Cardiac muscle cell (in vitro differentiated cells and primary cell): ENCODE data around the gene RAP1A. TPM values are rescaled to one million over a fixed set of nuclear protein-coding genes. Genes with fewer than 3 reads are reported as not detected.

ENCODE experiments used
- DNase-seq, 2 donors: peaks; one replicate each; pipeline versions ENCODE4 v3.0.0 to v3.0.0-alpha.2; 2010 to 2017; ENCODE audit warnings: low read depth in 1 of 2, low spot score in 1 of 2
- H3K27ac ChIP-seq: fragments of 200-600 bp; sonication (generic); 2 replicates; pipeline ENCODE4 v1.5.1; 2016
- H3K27me3 ChIP-seq: fragments of 200-600 bp; sonication (generic); 2 replicates; pipeline ENCODE4 v1.6.0; 2016; ENCODE audit warnings: control low read depth
- H3K36me3 ChIP-seq: fragments of 200-600 bp; sonication (generic); 2 replicates; pipeline ENCODE4 v1.5.1; 2016; ENCODE audit warnings: control low read depth
- H3K4me1 ChIP-seq: fragments of 200-600 bp; sonication (generic); 2 replicates; pipeline ENCODE4 v1.8.1; 2017; ENCODE audit warnings: low read depth, mild to moderate bottlenecking, mixed run types
- H3K4me3 ChIP-seq: fragments of 200-600 bp; sonication (generic); 2 replicates; pipeline ENCODE4 v1.5.1; 2016; ENCODE audit warnings: mild to moderate bottlenecking
- H3K9me3 ChIP-seq: fragments of 200-600 bp; sonication (generic); 2 replicates; pipeline ENCODE4 v1.5.1; 2017; ENCODE audit warnings: low read depth, mild to moderate bottlenecking, control low read depth
- polyA plus RNA-seq: library from polyadenylated mRNA; unstranded; fragments of >200 nt; fragmentation: Nextera tagmentation; extraction: Ambion mirVana; gene quantifications from 2 replicates; pipeline ENCODE4 v1.2.1, GENCODE V29; 2016
- total RNA-seq: library from RNA; depleted of rRNA; stranded (reverse); fragments of >200 nt; gene quantifications from 2 replicates; pipeline ENCODE4 v1.2.3, GENCODE V29; 2016
- TF ChIP-seq, protein P1 (sequence below): IDR thresholded peaks from 2 replicates; pipeline ENCODE4 v1.5.1; 2012; ENCODE audit warnings: low read depth, mild to moderate bottlenecking, low read length

RAP1A gene
- total and polyA plus RNA-seq, 2 experiments from 2014 or later = 13.5 to 18.3 TPM

DNA sequence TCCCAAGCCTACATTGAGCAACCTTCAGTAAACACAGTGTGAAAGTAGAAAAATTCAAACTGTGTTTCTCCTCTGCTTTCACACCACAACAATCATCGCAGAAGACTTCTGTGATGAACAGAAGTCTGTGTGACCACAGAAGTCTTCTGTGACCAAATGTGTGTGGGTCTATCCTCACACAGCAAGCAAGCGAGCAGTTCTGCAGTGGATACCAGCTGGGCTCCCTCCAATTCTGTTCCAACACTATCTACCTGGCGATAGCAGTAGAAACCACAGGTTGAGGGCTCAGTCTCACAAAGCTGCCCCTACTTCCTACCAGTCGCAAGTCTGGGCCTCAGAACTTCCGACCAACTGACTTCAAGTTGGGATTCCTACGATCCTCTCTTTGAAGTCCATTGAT, 21.0 kb upstream of the RAP1A start:
- H3K4me1 ChIP-seq = peaks cover 15% of the 10 kb centered on the region
- no peaks in the 10 kb centered on the region for H3K9me3 ChIP-seq
- no peaks in the 10 kb centered on the region for H3K36me3 ChIP-seq
- no peak overlapping the region for H3K4me3 ChIP-seq
- H3K27me3 ChIP-seq = no peaks in the 10 kb centered on the region
- DNase-seq = no peak
- TF ChIP-seq, protein P1, sequence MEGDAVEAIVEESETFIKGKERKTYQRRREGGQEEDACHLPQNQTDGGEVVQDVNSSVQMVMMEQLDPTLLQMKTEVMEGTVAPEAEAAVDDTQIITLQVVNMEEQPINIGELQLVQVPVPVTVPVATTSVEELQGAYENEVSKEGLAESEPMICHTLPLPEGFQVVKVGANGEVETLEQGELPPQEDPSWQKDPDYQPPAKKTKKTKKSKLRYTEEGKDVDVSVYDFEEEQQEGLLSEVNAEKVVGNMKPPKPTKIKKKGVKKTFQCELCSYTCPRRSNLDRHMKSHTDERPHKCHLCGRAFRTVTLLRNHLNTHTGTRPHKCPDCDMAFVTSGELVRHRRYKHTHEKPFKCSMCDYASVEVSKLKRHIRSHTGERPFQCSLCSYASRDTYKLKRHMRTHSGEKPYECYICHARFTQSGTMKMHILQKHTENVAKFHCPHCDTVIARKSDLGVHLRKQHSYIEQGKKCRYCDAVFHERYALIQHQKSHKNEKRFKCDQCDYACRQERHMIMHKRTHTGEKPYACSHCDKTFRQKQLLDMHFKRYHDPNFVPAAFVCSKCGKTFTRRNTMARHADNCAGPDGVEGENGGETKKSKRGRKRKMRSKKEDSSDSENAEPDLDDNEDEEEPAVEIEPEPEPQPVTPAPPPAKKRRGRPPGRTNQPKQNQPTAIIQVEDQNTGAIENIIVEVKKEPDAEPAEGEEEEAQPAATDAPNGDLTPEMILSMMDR = no peak
- no peak overlapping the region for H3K27ac ChIP-seq

DNA sequence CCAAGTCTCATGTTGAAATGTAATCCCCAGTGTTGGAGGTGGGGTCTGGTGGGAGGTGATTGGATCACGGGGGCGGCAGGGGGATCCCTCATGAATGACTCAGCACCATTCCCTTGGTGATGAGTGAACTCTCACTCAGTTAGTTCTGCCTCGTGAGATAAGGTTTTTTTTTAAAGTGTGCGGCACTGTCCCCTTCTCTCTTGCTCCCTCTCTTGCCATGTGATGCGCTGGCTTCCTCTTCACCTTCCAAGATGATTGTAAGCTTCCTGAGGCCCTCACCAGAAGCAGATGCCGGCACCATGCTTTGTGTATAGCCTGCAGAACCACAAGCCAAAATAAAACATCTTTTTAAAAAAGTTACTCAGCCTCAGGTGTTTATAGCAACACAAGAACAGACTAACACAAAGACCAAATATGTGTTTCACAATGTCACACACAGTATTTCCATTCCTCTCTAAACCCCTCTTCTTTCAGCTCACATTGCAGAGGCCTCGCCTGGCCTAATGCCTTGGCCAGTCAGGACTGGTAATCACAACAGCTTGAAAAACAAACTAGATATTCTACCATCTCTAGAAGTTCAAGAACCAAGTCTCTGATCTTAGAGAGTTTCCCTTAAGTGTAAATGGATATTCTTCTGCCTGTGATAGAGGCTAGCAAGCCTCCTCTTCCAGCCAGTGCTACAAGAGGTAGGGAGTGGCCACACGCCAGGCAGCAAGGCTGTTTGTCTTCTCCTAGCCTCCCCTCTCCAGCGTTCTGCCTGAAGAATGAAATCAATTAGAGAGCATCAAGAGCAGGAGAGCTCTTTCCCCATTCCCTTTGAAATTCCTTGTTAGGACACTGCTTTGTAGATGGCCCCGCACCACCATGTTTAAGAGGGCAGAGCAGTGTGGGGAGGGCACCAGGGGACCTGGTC, 19.6 kb upstream of the RAP1A start:
- no peaks in the 10 kb centered on the region for H3K27me3 ChIP-seq

DNA sequence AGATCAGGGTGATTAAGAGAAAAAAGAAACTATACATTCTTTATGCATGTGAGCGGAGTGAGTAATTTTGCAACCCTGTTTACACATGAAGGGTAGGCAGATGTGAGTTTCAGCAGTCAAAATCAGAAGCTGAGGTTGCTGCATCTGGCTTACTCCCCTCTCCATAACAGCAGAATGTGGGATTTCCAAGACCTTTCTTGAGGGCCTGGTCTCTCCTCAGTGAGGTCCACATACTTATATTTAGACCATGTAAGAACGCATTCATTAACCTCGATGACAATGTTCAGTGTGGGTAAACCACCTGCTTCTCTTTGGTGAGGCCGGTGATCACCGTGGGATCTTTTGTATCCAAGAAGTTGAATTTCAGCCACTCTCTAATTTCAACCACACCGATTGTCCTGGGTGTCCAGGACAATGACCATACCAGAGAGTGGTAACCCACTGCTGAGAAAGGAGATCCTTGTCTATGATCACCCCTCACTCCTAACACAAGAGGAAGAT, 18.7 kb upstream of the RAP1A start:
- TF ChIP-seq, protein P1 = no peak
- H3K27ac ChIP-seq = no peak overlapping the region
- no peaks in the 10 kb centered on the region for H3K27me3 ChIP-seq
- H3K4me3 ChIP-seq = no peak overlapping the region
- no peaks in the 10 kb centered on the region for H3K36me3 ChIP-seq
- no peaks in the 10 kb centered on the region for H3K9me3 ChIP-seq
- peaks cover 27% of the 10 kb centered on the region for H3K4me1 ChIP-seq
- DNase-seq = no peak

More for the DNA sequence above, 19.6 kb upstream of the RAP1A start:
- TF ChIP-seq, protein P1 = no peak
- no peak overlapping the region for H3K27ac ChIP-seq
- no peaks in the 10 kb centered on the region for H3K36me3 ChIP-seq
- H3K9me3 ChIP-seq = no peaks in the 10 kb centered on the region
- peaks cover 22% of the 10 kb centered on the region for H3K4me1 ChIP-seq
- no peak for DNase-seq
- no peak overlapping the region for H3K4me3 ChIP-seq

DNA sequence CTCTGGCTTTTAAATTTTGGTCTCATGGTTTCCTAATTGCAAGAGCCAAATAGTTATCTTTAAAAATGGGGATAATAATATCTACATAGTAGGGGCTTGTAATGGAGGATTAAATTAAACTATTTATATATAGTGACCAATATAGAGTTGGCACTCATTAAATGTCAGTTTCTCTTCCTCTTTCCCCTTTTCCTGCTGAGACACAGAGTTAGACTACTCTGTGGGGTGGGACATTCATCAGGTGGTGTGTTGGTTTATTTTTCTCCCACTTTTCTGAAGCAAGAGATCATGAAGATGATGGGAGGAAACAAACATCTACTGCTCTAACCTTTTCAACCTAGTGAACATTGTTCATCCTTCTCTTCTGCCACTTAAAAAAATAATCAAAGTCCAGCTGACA, 17.3 kb upstream of the RAP1A start:
- Histone ChIP-seq H3K36me3 (no peaks in the 10 kb centered on the region), H3K27me3 (no peaks in the 10 kb centered on the region), H3K4me3 (no peak overlapping the region), H3K27ac (no peak overlapping the region), H3K9me3 (no peaks in the 10 kb centered on the region), H3K4me1 (peaks cover 35% of the 10 kb centered on the region)
- TF ChIP-seq, protein P1 = no peak
- no peak for DNase-seq

DNA sequence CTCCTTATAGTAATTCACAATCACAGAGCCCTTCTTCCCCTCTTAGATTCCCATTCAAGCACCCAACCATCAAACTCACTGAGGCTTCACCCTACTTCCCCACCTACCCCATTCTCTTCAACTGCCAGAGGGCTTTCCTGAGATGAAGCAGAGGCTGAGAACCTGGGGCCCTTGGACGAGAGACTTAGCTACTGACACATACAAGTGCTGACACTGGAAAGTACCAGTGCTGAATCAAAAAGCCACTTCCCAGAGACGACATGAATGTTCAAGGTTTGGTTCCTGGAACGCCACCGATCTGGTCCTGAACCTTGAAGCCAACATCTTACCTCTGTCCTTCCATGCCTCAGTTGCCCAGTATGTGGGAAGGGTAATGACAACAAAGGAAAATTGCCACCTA, 16.6 kb upstream of the RAP1A start:
- no peak overlapping the region for H3K27ac ChIP-seq
- no peaks in the 10 kb centered on the region for H3K36me3 ChIP-seq
- no peaks in the 10 kb centered on the region for H3K27me3 ChIP-seq
- H3K4me1 ChIP-seq = peaks cover 35% of the 10 kb centered on the region
- H3K9me3 ChIP-seq = no peaks in the 10 kb centered on the region
- no peak overlapping the region for H3K4me3 ChIP-seq
- DNase-seq = peak in 1 of 2 donors; percentile 57
- TF ChIP-seq, protein P1 = no peak
